Esophagus squamous epithelium (tissue), 4 donors: ENCODE results near the gene TRUB1.

ENCODE experiments used
- POLR2A ChIP-seq, 4 donors: fragments of 450-650 bp; IDR thresholded peaks; one replicate each; pipeline ENCODE4 v1.6.1; 2017; ENCODE audit warnings: antibody characterized with exemption in 4 of 4, mild to moderate bottlenecking in 4 of 4, moderate library complexity in 3 of 4
- TF ChIP-seq, protein P1 (sequence below), 6 experiments: fragments of 450-650 bp in 4 of 6; fragments of 200-600 bp in 2 of 6; sonication (generic) in 2 of 6; IDR thresholded peaks; one replicate each; pipeline ENCODE4 v1.5.1; 2016 to 2019; ENCODE audit warnings: antibody characterized with exemption in 6 of 6, mild to moderate bottlenecking in 4 of 6, moderate library complexity in 4 of 6

DNA sequence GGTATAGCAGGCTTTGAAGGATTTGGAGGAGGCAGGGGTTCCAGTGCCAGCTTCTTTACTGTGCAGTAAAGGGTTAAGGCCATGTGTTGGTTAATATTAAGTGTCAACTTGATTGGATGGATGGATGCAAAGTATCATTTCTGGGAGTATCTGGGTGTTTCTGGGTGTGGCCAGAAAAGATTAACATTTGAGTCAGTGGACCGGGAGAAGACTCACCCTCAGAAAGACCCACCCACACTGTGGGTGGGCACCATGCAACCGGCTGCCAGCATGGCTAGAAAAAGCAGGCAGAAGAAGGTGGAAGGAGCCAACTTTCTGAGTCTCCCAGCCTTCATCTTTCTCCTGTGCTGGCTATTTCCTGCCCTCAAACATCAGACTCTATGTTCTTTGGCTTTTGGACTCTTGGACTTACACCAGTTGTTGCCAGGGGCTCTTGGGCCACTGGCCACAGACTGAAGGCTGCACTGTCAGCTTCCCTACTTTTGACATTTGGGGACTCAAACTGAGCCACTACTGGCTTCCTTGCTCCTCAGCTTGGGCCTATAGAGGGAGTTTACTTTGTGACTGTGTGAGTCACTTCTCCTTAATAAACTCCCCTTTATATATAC is 6.8 kb upstream of the TRUB1 start:
- no peak for TF ChIP-seq POLR2A (IDR thresholded peaks at IDR 0.05)
- TF ChIP-seq, protein P1, sequence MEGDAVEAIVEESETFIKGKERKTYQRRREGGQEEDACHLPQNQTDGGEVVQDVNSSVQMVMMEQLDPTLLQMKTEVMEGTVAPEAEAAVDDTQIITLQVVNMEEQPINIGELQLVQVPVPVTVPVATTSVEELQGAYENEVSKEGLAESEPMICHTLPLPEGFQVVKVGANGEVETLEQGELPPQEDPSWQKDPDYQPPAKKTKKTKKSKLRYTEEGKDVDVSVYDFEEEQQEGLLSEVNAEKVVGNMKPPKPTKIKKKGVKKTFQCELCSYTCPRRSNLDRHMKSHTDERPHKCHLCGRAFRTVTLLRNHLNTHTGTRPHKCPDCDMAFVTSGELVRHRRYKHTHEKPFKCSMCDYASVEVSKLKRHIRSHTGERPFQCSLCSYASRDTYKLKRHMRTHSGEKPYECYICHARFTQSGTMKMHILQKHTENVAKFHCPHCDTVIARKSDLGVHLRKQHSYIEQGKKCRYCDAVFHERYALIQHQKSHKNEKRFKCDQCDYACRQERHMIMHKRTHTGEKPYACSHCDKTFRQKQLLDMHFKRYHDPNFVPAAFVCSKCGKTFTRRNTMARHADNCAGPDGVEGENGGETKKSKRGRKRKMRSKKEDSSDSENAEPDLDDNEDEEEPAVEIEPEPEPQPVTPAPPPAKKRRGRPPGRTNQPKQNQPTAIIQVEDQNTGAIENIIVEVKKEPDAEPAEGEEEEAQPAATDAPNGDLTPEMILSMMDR (IDR thresholded peaks at IDR 0.05): no peak
